MCF 10A (cell line): ENCODE results near the gene MPC1. TPM values are rescaled to one million over a fixed set of nuclear protein-coding genes. Genes with fewer than 3 reads are reported as not detected.
A peak's percentile ranks its signal among the peaks of the same experiment; 100 is the strongest.

Source experiments
- BruUV-seq: library from RNA; stranded (reverse); fragments of 400-500 nt; replicated peaks from 2 replicates; lab custom pipeline; 2021; lab: Mats Ljungman, UMichigan
- CTCF ChIA-PET: fragments of 300-600 bp; sonication (Branson Sonifier 250); formaldehyde crosslinking; extraction: SDS; loops from one replicate; lab custom pipeline; 2021; ENCODE audit warnings: antibody characterized with exemption, inconsistent platforms; lab: Yijun Ruan, JAX
- POLR2A ChIA-PET: fragments of 300-600, 350-650 bp; sonication (Branson Sonifier 250); formaldehyde crosslinking; extraction: SDS; loops from one replicate; lab custom pipeline; 2020; ENCODE audit warnings: antibody characterized with exemption, inconsistent platforms; lab: Yijun Ruan, JAX
- DNase-seq: peaks from one replicate; pipeline ENCODE4 v3.0.0-alpha.2; 2018; ENCODE audit not compliant: unreplicated experiment
- H3K27ac Mint-ChIP-seq: one replicate; pipeline ENCODE4 v1.8.0; 2022; ENCODE audit warnings: mild to moderate bottlenecking, low read depth, mixed read lengths; ENCODE audit not compliant: unreplicated experiment
- H3K27me3 Mint-ChIP-seq: one replicate; pipeline ENCODE4 v1.8.0; 2022; ENCODE audit warnings: mixed read lengths; ENCODE audit not compliant: insufficient read depth, unreplicated experiment
- H3K36me3 Mint-ChIP-seq: one replicate; pipeline ENCODE4 v1.8.0; 2022; ENCODE audit warnings: mild to moderate bottlenecking, moderate library complexity, mixed read lengths; ENCODE audit not compliant: insufficient read depth, unreplicated experiment
- H3K4me1 Mint-ChIP-seq: one replicate; pipeline ENCODE4 v1.8.0; 2022; ENCODE audit warnings: mixed read lengths; ENCODE audit not compliant: insufficient read depth, unreplicated experiment
- H3K4me3 Mint-ChIP-seq: one replicate; pipeline ENCODE4 v1.8.0; 2022; ENCODE audit warnings: mild to moderate bottlenecking, moderate library complexity, mixed read lengths; ENCODE audit not compliant: unreplicated experiment
- H3K9me3 Mint-ChIP-seq: one replicate; pipeline ENCODE4 v1.8.0; 2022; ENCODE audit warnings: mixed read lengths; ENCODE audit not compliant: unreplicated experiment
- CTCF ChIP-seq: fragments of 200-600 bp; IDR thresholded peaks from one replicate; pipeline ENCODE4 v1.8.0; 2022; ENCODE audit warnings: antibody characterized with exemption, mild to moderate bottlenecking; ENCODE audit not compliant: unreplicated experiment
- intact Hi-C: fragments of 100-400 bp; cut with micrococcal nuclease; formaldehyde crosslinking; loops from 2 replicates; pipeline ENCODE4 v1.14.1; 2022
- total RNA-seq: library from RNA; stranded (reverse); gene quantifications from 2 replicates; pipeline ENCODE4 v1.2.3, GENCODE V29; 2022

Gene MPC1
- total RNA-seq, 1 experiment from 2014 or later: 33.1 TPM

GRCh38 chr6:166325383-166326042 lies 57.2 kb downstream of the MPC1 start:
- H3K27me3 Mint-ChIP-seq: no peaks in the 10 kb centered on the region
- intact Hi-C loops: no loop called here
- H3K36me3 Mint-ChIP-seq: peaks cover 78% of the 10 kb centered on the region
- H3K27ac Mint-ChIP-seq: no peak overlapping the region
- no peak for TF ChIP-seq CTCF
- no peaks in the 10 kb centered on the region for H3K9me3 Mint-ChIP-seq
- H3K4me3 Mint-ChIP-seq: no peak overlapping the region
- BruUV-seq: no TSS peak
- no peaks in the 10 kb centered on the region for H3K4me1 Mint-ChIP-seq
- ChIA-PET POLR2A (interaction anchor here (0.7 to 1.5 kb wide), 2 partner anchors 16 to 56 kb away, joined by 3 read pairs; no protein-coding TSS in a partner anchor), CTCF (interaction anchor here (0.7 kb wide), 1 partner anchor 12 kb away, joined by 3 read pairs; no protein-coding TSS in a partner anchor)
- DNase-seq: no peak

- Mint-ChIP-seq H3K4me3 (no peak overlapping the region), H3K27me3 (no peaks in the 10 kb centered on the region), H3K27ac (peak overlapping the region; percentile 52), H3K9me3 (no peaks in the 10 kb centered on the region), H3K36me3 (peaks cover 78% of the 10 kb centered on the region), H3K4me1 (no peaks in the 10 kb centered on the region)
- POLR2A ChIA-PET: no interaction called here
- CTCF ChIA-PET: interaction anchor here (0.6 to 0.8 kb wide), 2 partner anchors 10 to 81 kb away, joined by 3 to 4 read pairs; no protein-coding TSS in a partner anchor
- no TSS peak for BruUV-seq
- no peak for DNase-seq
- no peak for TF ChIP-seq CTCF
- intact Hi-C loops: no loop called here
Observed at GRCh38 chr6:166323395-166323794, 59.3 kb downstream of the MPC1 start.

GRCh38 chr6:166318649-166319600 lies 63.8 kb downstream of the MPC1 start:
- H3K36me3 Mint-ChIP-seq: peaks cover 42% of the 10 kb centered on the region
- BruUV-seq: no TSS peak
- H3K4me3 Mint-ChIP-seq: no peak overlapping the region
- ChIA-PET CTCF (interaction anchor here (1.1 kb wide), 1 partner anchor 17 kb away, joined by 4 read pairs; no protein-coding TSS in a partner anchor), POLR2A (no interaction called here)
- no peaks in the 10 kb centered on the region for H3K27me3 Mint-ChIP-seq
- H3K27ac Mint-ChIP-seq: no peak overlapping the region
- H3K9me3 Mint-ChIP-seq: no peaks in the 10 kb centered on the region
- no peak for DNase-seq
- TF ChIP-seq CTCF: no peak
- intact Hi-C loops: no loop called here
- no peaks in the 10 kb centered on the region for H3K4me1 Mint-ChIP-seq

- POLR2A ChIA-PET: no interaction called here
- no peaks in the 10 kb centered on the region for H3K9me3 Mint-ChIP-seq
- DNase-seq: no peak
- no TSS peak for BruUV-seq
- H3K4me1 Mint-ChIP-seq: no peaks in the 10 kb centered on the region
- H3K4me3 Mint-ChIP-seq: no peak overlapping the region
- CTCF ChIA-PET: no interaction called here
- peaks cover 35% of the 10 kb centered on the region for H3K36me3 Mint-ChIP-seq
- H3K27ac Mint-ChIP-seq: no peak overlapping the region
- no peaks in the 10 kb centered on the region for H3K27me3 Mint-ChIP-seq
- no peak for TF ChIP-seq CTCF
- intact Hi-C loops: no loop called here
Observed at GRCh38 chr6:166318227-166318626, 64.5 kb downstream of the MPC1 start.
